GM23248 (cell line): Measurements from ENCODE around the gene LRCH4. TPM values are rescaled to one million over a fixed set of nuclear protein-coding genes. Genes with fewer than 3 reads are reported as not detected.

Experiments used
- DNase-seq: peaks from one replicate; pipeline ENCODE4 v3.0.0-alpha.2; 2015
- H2AFZ ChIP-seq: fragments of 200-600 bp; sonication (generic); 2 replicates; pipeline ENCODE4 v1.6.1; 2016; ENCODE audit warnings: antibody characterized with exemption
- H3F3A ChIP-seq: fragments of 200-600 bp; sonication (generic); 2 replicates; pipeline ENCODE4 v1.6.1; 2016; ENCODE audit warnings: mild to moderate bottlenecking, antibody characterized with exemption, mixed run types; ENCODE audit not compliant: insufficient read depth
- H3K27ac ChIP-seq: fragments of 200-600 bp; sonication (generic); 2 replicates; pipeline ENCODE4 v1.5.1; 2016; ENCODE audit warnings: mild to moderate bottlenecking
- H3K27me3 ChIP-seq: fragments of 200-600 bp; sonication (generic); replicated peaks from 2 replicates; pipeline ENCODE4 v1.6.1; 2016; ENCODE audit warnings: mild to moderate bottlenecking; ENCODE audit not compliant: insufficient read depth
- H3K36me3 ChIP-seq: fragments of 200-600 bp; sonication (generic); 2 replicates; pipeline ENCODE4 v1.6.1; 2016; ENCODE audit warnings: low read depth, mild to moderate bottlenecking
- H3K4me1 ChIP-seq: fragments of 200-600 bp; sonication (generic); 2 replicates; pipeline ENCODE4 v1.6.1; 2016; ENCODE audit warnings: mild to moderate bottlenecking; ENCODE audit not compliant: insufficient read depth
- H3K4me2 ChIP-seq: fragments of 200-600 bp; sonication (generic); one replicate; pipeline ENCODE4 v1.6.1; 2016; ENCODE audit warnings: mild to moderate bottlenecking; ENCODE audit not compliant: unreplicated experiment
- H3K4me3 ChIP-seq: fragments of 200-600 bp; sonication (generic); 2 replicates; pipeline ENCODE4 v1.5.1; 2016; ENCODE audit warnings: mild to moderate bottlenecking
- H3K79me2 ChIP-seq: fragments of 200-600 bp; sonication (generic); 2 replicates; pipeline ENCODE4 v1.6.1; 2016; ENCODE audit warnings: mild to moderate bottlenecking; ENCODE audit not compliant: insufficient read depth
- H3K9ac ChIP-seq: fragments of 200-600 bp; sonication (generic); 2 replicates; pipeline ENCODE4 v1.6.1; 2016; ENCODE audit warnings: mild to moderate bottlenecking
- H3K9me2 ChIP-seq: fragments of 200-600 bp; sonication (generic); 2 replicates; pipeline ENCODE4 v1.6.1; 2016; ENCODE audit warnings: mixed run types, mild to moderate bottlenecking, moderate library complexity; ENCODE audit not compliant: insufficient read depth
- H3K9me3 ChIP-seq: fragments of 200-600 bp; sonication (generic); one replicate; pipeline ENCODE4 v1.6.1; 2017; ENCODE audit warnings: low read depth
- H4K20me1 ChIP-seq: fragments of 200-600 bp; sonication (generic); 2 replicates; pipeline ENCODE4 v1.6.0; 2016; ENCODE audit not compliant: insufficient read depth
- EZH2 ChIP-seq: fragments of 200-600 bp; sonication (generic); IDR thresholded peaks from 2 replicates; pipeline ENCODE4 v1.6.1; 2018; ENCODE audit warnings: antibody characterized with exemption, mild to moderate bottlenecking; ENCODE audit not compliant: insufficient read depth, poor library complexity, severe bottlenecking
- EZH2phosphoT487 ChIP-seq: fragments of 200-600 bp; sonication (generic); IDR thresholded peaks from 2 replicates; pipeline ENCODE4 v1.6.1; 2018; ENCODE audit warnings: antibody characterized with exemption, moderate library complexity, mild to moderate bottlenecking, low read depth; ENCODE audit not compliant: insufficient read depth
- WGBS, 2 experiments: methylation state at CpG; one replicate each; pipeline ENCODE4 v1.1.6; 2015 to 2017; ENCODE audit warnings: low lambda C conversion rate in 2 of 2, low coverage in 1 of 2; ENCODE audit errors: missing lambda C conversion rate in 2 of 2; 5-methylcytosine and 5-hydroxymethylcytosine counted together
- in situ Hi-C: fragments of 300-500 bp; cut with MboI; formaldehyde crosslinking; loops from 2 replicates; pipeline ENCODE4 v1.15.0; 2020
- polyA plus RNA-seq: library from polyadenylated mRNA; unstranded; fragments of >200 nt; fragmentation: Nextera tagmentation; extraction: Ambion mirVana; gene quantifications from 2 replicates; pipeline ENCODE4 v1.2.1, GENCODE V29; 2016
- total RNA-seq: library from RNA; depleted of rRNA; stranded (reverse); fragments of >200 nt; shearing (Covaris generic); gene quantifications from 2 replicates; pipeline ENCODE4 v1.2.3, GENCODE V29; 2014; rRNA removed

The LRCH4 gene
- total RNA-seq: 13.6 and 29.2 TPM in 2 replicates
- polyA plus RNA-seq: 11.0 and 12.9 TPM in 2 replicates

GRCh38 chr7:100585511-100586265 is at the start of gene LRCH4:
TSS of gene LRCH4 (minus strand) at chr7:100586129. CDS start at chr7:100586100, 29 bp downstream.
- Histone ChIP-seq H3K4me1 (0 out of 2 replicates have a peak, but pooled peaks cover 5% of the 10 kb centered on the region), H3K9me2 (no peaks in the 10 kb centered on the region), H4K20me1 (no peaks in the 10 kb centered on the region), H2AFZ (peak within 1 kb of the TSS; percentile 87), H3K4me3 (peak within 1 kb of the TSS; percentile 93), H3K79me2 (peaks cover 20% of the 10 kb centered on the region), H3K27ac (peak within 1 kb of the TSS; percentile 62), H3K9ac (peak within 1 kb of the TSS; percentile 90), H3K4me2 (peak within 1 kb of the TSS; percentile 93), H3K27me3 (no peaks in the 10 kb centered on the region), H3F3A (no peaks in the 10 kb centered on the region), H3K36me3 (0 out of 2 replicates have a peak, but pooled peaks cover 3% of the 10 kb centered on the region), H3K9me3 (no peaks in the 10 kb centered on the region)
- WGBS, 2 experiments: 1% methylated on average over 48 to 55 of the region's 61 CpGs
- TF ChIP-seq EZH2phosphoT487 (no peak), EZH2 (no peak)
- in situ Hi-C loops: no loop called here
- peak; percentile 55 for DNase-seq

- Histone ChIP-seq H3K4me1 (no peaks in the 10 kb centered on the region), H3K4me3 (peak overlapping the region; percentile 62), H3K4me2 (peak overlapping the region; percentile 71), H3K79me2 (no peaks in the 10 kb centered on the region), H3K27me3 (peaks cover 11% of the 10 kb centered on the region; the same call in 1 of the 2 replicates), H4K20me1 (no peaks in the 10 kb centered on the region), H3K36me3 (no peaks in the 10 kb centered on the region), H3K9me2 (no peaks in the 10 kb centered on the region), H3K27ac (no peak overlapping the region), H3F3A (no peaks in the 10 kb centered on the region), H3K9me3 (no peaks in the 10 kb centered on the region), H3K9ac (peak overlapping the region; percentile 12; the same call in 1 of the 2 replicates), H2AFZ (peak overlapping the region; percentile 62)
- TF ChIP-seq EZH2phosphoT487 (no peak), EZH2 (peak; percentile 64)
- DNase-seq: peak; percentile 69
- in situ Hi-C loops: no loop called here
- WGBS, 2 experiments: 5% methylated on average over 50 to 55 of the region's 72 CpGs
These were observed 47.2 kb upstream of the LRCH4 start for GRCh38 chr7:100632951-100633717.

- Histone ChIP-seq H3K9ac (no peak overlapping the region), H3K9me2 (no peaks in the 10 kb centered on the region), H2AFZ (no peak overlapping the region), H3K79me2 (no peaks in the 10 kb centered on the region), H3K27ac (no peak overlapping the region), H3F3A (no peaks in the 10 kb centered on the region), H3K4me3 (no peak overlapping the region), H3K9me3 (no peaks in the 10 kb centered on the region), H3K4me1 (no peaks in the 10 kb centered on the region), H4K20me1 (no peaks in the 10 kb centered on the region), H3K27me3 (peaks cover 11% of the 10 kb centered on the region; the same call in 1 of the 2 replicates), H3K4me2 (no peak overlapping the region), H3K36me3 (no peaks in the 10 kb centered on the region)
- in situ Hi-C loops: no loop called here
- no peak for TF ChIP-seq EZH2
- no peak for TF ChIP-seq EZH2phosphoT487
- 80 to 81% methylated on average over 4 of the region's 4 CpGs for WGBS, 2 experiments
- DNase-seq: no peak
These were observed 44.1 kb upstream of the LRCH4 start for GRCh38 chr7:100630066-100630465.

- H3K27ac ChIP-seq: no peak overlapping the region
- peaks cover 11% of the 10 kb centered on the region; the same call in 1 of the 2 replicates for H3K27me3 ChIP-seq
- no peaks in the 10 kb centered on the region for H3K36me3 ChIP-seq
- no peaks in the 10 kb centered on the region for H3K9me3 ChIP-seq
- in situ Hi-C loops: no loop called here
- H3K9me2 ChIP-seq: no peaks in the 10 kb centered on the region
- no peak overlapping the region for H3K4me3 ChIP-seq
- TF ChIP-seq EZH2 (no peak), EZH2phosphoT487 (no peak)
- H3F3A ChIP-seq: no peaks in the 10 kb centered on the region
- no peak overlapping the region for H2AFZ ChIP-seq
- H3K4me1 ChIP-seq: no peaks in the 10 kb centered on the region
- peak; percentile 32 for DNase-seq
- no peak overlapping the region for H3K4me2 ChIP-seq
- H4K20me1 ChIP-seq: no peaks in the 10 kb centered on the region
- no peaks in the 10 kb centered on the region for H3K79me2 ChIP-seq
- no peak overlapping the region for H3K9ac ChIP-seq
- 73 to 82% methylated on average over 10 to 11 of the region's 11 CpGs for WGBS, 2 experiments
These were observed 43.3 kb upstream of the LRCH4 start for GRCh38 chr7:100629117-100629716.
